Testis (tissue), 3 donors: Measurements from ENCODE around the gene CSTB. TPM values are rescaled to one million over a fixed set of nuclear protein-coding genes. Genes with fewer than 3 reads are reported as not detected.

Experiments used
- DNase-seq: peaks from one replicate; pipeline ENCODE4 v3.0.0-alpha.2; 2019
- H3K27ac ChIP-seq, 2 donors: fragments of 200-600 bp; sonication (generic); one replicate each; pipeline ENCODE4 v1.5.1; 2019
- H3K27me3 ChIP-seq: fragments of 200-600 bp; sonication (generic); one replicate; pipeline ENCODE4 v1.5.1; 2019
- H3K36me3 ChIP-seq: fragments of 200-600 bp; sonication (generic); one replicate; pipeline ENCODE4 v1.5.1; 2017; ENCODE audit warnings: low read depth; ENCODE audit errors: missing control alignments
- H3K4me1 ChIP-seq: fragments of 200-600 bp; sonication (generic); one replicate; pipeline ENCODE4 v1.5.1; 2019
- H3K4me3 ChIP-seq, 2 donors: fragments of 200-600 bp; sonication (generic); one replicate each; pipeline ENCODE4 v1.5.1; 2017 to 2019
- H3K9me3 ChIP-seq: fragments of 200-600 bp; sonication (generic); one replicate; pipeline ENCODE4 v1.5.1; 2017
- POLR2A ChIP-seq: fragments of 450-650 bp; IDR thresholded peaks from one replicate; pipeline ENCODE4 v1.6.1; 2017; ENCODE audit warnings: antibody characterized with exemption, mild to moderate bottlenecking, moderate library complexity
- WGBS, 2 donors: methylation state at CpG; one replicate each; pipeline ENCODE4 v1.1.5; 2018; 5-methylcytosine and 5-hydroxymethylcytosine counted together
- intact Hi-C: fragments of 100-400 bp; cut with DNase I; formaldehyde crosslinking; loops from one replicate; pipeline ENCODE4 v1.15.1; 2023; ENCODE audit warnings: low total_unique reads
- polyA plus RNA-seq: library from polyadenylated mRNA; stranded (reverse); fragments of 350-450 nt; fragmentation: Illumina TruSeq; extraction: RNeasy Lipid Tissue Mini Kit (QIAGEN cat#74804); gene quantifications from one replicate; pipeline ENCODE4 v1.2.3, GENCODE V29; 2014; ENCODE audit warnings: low read depth, low replicate concordance; ENCODE audit not compliant: insufficient read depth
- total RNA-seq, 2 donors: library from RNA; depleted of rRNA; stranded (reverse); fragments of >200 nt; gene quantifications; one replicate each; pipeline ENCODE4 v1.2.3, GENCODE V29; 2016
- TF ChIP-seq, protein P1 (sequence below), 3 experiments: fragments of 450-650 bp in 2 of 3; fragments of 200-600 bp in 1 of 3; sonication (generic) in 1 of 3; IDR thresholded peaks; one replicate each; pipeline ENCODE4 v1.5.1; 2016 to 2019; ENCODE audit warnings: antibody characterized with exemption in 3 of 3, mild to moderate bottlenecking in 2 of 3, moderate library complexity in 1 of 3

CSTB gene
- total and polyA plus RNA-seq, 3 donors from 2014 or later: 23.9 to 49.5 (median 31.0) TPM

DNA sequence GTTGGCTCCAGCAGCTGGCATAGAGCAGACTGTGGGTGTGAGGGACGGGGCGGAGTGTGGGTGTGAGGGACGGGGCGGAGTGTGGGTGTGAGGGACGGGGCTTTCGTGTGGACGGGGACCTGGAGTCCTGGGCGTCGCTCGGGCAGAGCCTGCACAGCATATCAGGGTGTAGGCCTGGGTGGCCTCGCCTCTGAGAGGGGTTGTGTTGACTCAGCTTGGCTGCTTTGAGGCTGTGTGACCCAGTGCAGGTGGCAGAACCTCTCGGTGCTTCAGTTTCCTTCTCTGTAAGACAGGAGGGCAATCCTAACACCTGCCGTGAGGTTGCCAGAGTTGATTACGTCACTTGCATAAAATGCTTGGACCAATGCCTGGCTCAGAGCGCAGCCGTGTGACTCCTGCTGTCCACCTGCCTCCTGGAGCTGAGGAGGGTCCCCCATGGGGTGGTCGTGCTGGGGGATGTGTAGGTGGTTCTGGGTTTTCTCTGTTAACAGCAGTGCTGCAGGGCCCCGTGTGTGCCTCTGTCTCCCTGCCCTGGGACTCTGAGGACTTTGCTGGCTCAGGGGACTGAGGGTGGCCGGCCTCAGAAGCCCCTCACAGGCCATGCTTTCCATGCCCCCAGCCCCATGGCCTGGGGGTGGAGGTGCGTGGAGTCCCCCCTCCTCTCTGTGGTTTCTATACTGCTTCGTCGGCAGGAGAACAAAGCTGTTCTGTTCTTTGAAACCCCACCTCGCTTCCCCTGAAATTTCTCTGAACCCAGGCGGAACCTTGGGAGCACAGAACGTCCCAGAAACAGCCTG, 41.8 kb downstream of the CSTB start:
- H3K36me3 ChIP-seq: no peaks in the 10 kb centered on the region
- no peaks in the 10 kb centered on the region for H3K27me3 ChIP-seq
- intact Hi-C loops: no loop called here
- H3K9me3 ChIP-seq: no peaks in the 10 kb centered on the region
- 42 to 68% methylated on average over 18 to 25 of the region's 25 CpGs for WGBS, 2 donors
- no peak for DNase-seq
- no peak for TF ChIP-seq POLR2A
- TF ChIP-seq, protein P1, sequence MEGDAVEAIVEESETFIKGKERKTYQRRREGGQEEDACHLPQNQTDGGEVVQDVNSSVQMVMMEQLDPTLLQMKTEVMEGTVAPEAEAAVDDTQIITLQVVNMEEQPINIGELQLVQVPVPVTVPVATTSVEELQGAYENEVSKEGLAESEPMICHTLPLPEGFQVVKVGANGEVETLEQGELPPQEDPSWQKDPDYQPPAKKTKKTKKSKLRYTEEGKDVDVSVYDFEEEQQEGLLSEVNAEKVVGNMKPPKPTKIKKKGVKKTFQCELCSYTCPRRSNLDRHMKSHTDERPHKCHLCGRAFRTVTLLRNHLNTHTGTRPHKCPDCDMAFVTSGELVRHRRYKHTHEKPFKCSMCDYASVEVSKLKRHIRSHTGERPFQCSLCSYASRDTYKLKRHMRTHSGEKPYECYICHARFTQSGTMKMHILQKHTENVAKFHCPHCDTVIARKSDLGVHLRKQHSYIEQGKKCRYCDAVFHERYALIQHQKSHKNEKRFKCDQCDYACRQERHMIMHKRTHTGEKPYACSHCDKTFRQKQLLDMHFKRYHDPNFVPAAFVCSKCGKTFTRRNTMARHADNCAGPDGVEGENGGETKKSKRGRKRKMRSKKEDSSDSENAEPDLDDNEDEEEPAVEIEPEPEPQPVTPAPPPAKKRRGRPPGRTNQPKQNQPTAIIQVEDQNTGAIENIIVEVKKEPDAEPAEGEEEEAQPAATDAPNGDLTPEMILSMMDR (IDR thresholded peaks at IDR 0.05): no peak
- peaks cover 75% of the 10 kb centered on the region for H3K4me1 ChIP-seq
- H3K4me3 ChIP-seq: no peak overlapping the region
- H3K27ac ChIP-seq: peak overlapping the region; percentile 84 to 87

DNA sequence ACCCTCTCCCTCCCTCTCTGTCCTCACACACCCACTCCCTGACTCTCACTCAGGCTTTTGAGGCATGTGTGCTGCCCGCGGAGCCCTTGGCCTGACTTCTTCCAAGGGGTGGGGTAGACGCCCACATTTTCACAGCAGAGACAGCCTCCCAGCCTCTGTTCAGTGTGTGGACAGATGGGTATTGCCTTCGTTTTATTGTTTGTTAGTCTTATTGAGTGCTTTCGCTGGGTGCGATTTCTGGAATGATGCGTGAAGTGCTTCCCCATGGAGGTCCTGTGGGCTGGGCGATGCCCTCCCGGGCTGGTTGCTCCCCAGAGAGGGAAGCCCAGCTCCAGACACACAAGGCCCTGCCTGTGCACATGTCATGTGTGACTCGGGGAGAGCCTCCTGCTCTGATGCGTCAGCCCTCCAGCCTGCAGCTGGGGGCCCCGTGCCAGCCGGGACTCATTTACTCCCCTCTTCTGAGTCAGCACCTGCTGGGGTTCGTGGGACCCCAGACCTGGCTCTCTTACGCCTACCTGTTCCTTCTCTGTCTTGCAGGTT, 42.5 kb downstream of the CSTB start:
- peak; percentile 59 for DNase-seq
- Histone ChIP-seq H3K4me1 (peaks cover 76% of the 10 kb centered on the region), H3K36me3 (no peaks in the 10 kb centered on the region), H3K27me3 (no peaks in the 10 kb centered on the region), H3K27ac (peak overlapping the region; percentile 84 to 87), H3K4me3 (no peak overlapping the region), H3K9me3 (no peaks in the 10 kb centered on the region)
- intact Hi-C loops: no loop called here
- TF ChIP-seq, protein P1 (IDR thresholded peaks at IDR 0.05): no peak
- TF ChIP-seq POLR2A: no peak
- 55 to 56% methylated on average over 13 to 15 of the region's 15 CpGs for WGBS, 2 donors

DNA sequence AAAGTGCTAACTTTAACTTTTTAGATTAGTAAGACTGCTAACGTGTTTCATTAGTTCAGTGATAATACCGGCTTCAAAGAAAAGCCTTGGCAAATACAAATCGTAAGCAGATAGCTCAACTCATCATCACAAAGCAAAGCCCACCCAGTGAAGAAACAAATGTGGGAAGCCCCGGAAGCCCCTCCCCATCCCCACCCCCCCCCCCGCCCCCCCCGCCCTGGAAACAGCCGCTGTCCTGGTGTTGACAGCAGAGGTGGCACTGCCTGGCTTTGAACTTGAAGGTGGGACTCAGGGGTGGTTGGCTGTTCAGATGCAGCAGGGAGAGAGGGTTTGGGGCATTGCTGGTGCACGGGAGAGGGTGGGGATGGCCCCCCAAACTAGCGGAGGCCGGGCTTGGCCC, 43.0 kb downstream of the CSTB start:
- no peak for DNase-seq
- no peaks in the 10 kb centered on the region for H3K36me3 ChIP-seq
- intact Hi-C loops: no loop called here
- TF ChIP-seq POLR2A: no peak
- TF ChIP-seq, protein P1 (IDR thresholded peaks at IDR 0.05): no peak
- no peaks in the 10 kb centered on the region for H3K9me3 ChIP-seq
- peak overlapping the region; percentile 84 to 87 for H3K27ac ChIP-seq
- no peaks in the 10 kb centered on the region for H3K27me3 ChIP-seq
- peaks cover 75% of the 10 kb centered on the region for H3K4me1 ChIP-seq
- no peak overlapping the region for H3K4me3 ChIP-seq
- WGBS, 2 donors: 58 to 71% methylated on average over 10 of the region's 10 CpGs

DNA sequence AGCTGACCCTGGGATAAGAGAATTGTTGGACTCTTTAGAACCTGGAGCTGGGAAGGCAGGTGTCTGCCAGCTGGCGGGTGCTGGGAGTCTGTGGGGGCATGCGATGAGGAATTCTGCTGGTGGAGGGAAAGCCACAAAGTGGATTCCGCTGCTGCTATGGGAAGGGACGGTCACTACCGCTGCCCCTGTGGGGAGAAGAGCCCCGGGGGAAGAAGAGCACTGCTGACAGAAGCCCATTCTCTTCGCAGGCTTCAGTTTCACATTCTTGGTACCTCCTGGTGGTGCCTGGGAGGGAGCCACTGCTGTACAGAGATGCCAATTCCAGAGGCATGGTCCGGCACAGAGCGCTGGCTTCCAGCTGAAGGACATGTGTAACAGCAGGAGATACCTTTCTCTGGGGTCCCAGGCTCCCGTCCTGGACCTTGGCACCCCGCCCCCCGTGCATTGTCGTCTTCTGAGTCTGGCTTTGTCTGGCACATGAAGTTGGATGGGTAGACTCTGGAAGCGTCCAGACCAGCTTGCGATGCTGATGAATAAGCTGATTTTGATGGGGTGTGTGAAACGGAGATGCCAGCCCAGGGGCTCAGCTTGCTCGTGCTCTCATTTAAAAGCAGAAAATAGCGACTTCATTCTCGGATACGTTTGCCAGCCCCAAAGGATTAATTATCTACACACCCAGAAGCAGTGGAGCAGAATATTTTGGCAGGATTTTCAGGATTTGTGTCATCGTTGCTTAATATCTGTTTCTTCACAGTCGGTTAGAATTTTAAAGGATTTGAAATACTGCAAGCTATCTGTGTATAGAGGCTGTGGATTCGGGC, 44.0 kb downstream of the CSTB start:
- no peak for DNase-seq
- no peak overlapping the region for H3K4me3 ChIP-seq
- intact Hi-C loops: no loop called here
- peaks cover 75% of the 10 kb centered on the region for H3K4me1 ChIP-seq
- peak overlapping the region; percentile 64 to 87 for H3K27ac ChIP-seq
- TF ChIP-seq POLR2A: no peak
- TF ChIP-seq, protein P1 (IDR thresholded peaks at IDR 0.05): no peak
- no peaks in the 10 kb centered on the region for H3K27me3 ChIP-seq
- WGBS, 2 donors: 66% methylated on average over 22 to 23 of the region's 23 CpGs
- no peaks in the 10 kb centered on the region for H3K9me3 ChIP-seq
- H3K36me3 ChIP-seq: no peaks in the 10 kb centered on the region
